ENCODE data around the gene UBA1.

UBA1 gene

GRCh38 chrX:47196098-47196497 lies 2.5 kb downstream of the UBA1 start:
- no peak for DNase-seq (ENCODE audit: low read depth)
- no peak overlapping the region for H3K4me3 ChIP-seq (ENCODE audit: low read depth, low read length)
- TF ChIP-seq, protein P1, sequence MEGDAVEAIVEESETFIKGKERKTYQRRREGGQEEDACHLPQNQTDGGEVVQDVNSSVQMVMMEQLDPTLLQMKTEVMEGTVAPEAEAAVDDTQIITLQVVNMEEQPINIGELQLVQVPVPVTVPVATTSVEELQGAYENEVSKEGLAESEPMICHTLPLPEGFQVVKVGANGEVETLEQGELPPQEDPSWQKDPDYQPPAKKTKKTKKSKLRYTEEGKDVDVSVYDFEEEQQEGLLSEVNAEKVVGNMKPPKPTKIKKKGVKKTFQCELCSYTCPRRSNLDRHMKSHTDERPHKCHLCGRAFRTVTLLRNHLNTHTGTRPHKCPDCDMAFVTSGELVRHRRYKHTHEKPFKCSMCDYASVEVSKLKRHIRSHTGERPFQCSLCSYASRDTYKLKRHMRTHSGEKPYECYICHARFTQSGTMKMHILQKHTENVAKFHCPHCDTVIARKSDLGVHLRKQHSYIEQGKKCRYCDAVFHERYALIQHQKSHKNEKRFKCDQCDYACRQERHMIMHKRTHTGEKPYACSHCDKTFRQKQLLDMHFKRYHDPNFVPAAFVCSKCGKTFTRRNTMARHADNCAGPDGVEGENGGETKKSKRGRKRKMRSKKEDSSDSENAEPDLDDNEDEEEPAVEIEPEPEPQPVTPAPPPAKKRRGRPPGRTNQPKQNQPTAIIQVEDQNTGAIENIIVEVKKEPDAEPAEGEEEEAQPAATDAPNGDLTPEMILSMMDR (IDR thresholded peaks at IDR 0.05; ENCODE audit: control insufficient read depth, extremely low read depth, insufficient read depth), result no peak

- TF ChIP-seq, protein P1 (IDR thresholded peaks at IDR 0.05; ENCODE audit: control insufficient read depth, extremely low read depth, insufficient read depth), result no peak
- no peak for DNase-seq (ENCODE audit: low read depth)
- no peak overlapping the region for H3K4me3 ChIP-seq (ENCODE audit: low read depth, low read length)
These were observed 3.9 kb downstream of the UBA1 start for GRCh38 chrX:47197526-47197925.

DNA sequence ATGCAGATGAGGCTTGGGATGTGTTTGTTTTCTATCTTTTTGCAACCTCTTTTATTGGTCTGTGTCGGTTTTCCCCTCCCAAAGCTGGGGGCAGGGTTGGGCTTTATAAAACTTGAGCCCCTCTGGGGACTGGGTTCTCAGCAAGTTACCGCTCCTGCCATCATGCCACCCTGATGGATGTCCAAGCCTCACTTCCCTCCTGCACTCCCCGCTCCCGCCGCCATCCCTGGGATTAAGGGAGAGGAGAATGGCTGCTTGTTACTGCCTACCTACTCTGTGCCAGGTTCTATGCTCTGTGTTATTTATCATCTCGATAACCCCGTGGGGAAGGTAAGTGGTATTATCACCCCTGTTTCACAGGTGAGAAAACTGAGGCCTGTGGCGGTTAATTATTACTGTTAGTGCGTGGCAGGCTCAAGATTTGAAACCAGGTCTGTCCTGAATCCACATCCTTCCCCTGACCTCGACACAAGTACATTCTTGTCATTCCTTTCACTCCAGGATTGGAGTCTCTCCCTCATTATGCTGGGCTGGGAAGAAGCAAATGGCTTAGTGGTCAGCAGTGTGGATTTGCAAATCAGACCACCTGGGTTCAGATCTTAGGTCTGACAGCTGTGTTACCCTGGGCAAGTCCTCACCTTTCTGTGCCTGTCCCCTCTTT lies 4.5 kb downstream of the UBA1 start:
- no peak overlapping the region for H3K4me3 ChIP-seq (ENCODE audit: low read depth, low read length)
- TF ChIP-seq, protein P1 (IDR thresholded peaks at IDR 0.05; ENCODE audit: control insufficient read depth, extremely low read depth, insufficient read depth), result no peak
- no peak for DNase-seq (ENCODE audit: low read depth)

- TF ChIP-seq, protein P1 (IDR thresholded peaks at IDR 0.05; ENCODE audit: control insufficient read depth, extremely low read depth, insufficient read depth), result no peak
- H3K4me3 ChIP-seq (ENCODE audit: low read depth, low read length), result no peak overlapping the region
- no peak for DNase-seq (ENCODE audit: low read depth)
These were observed 5.1 kb downstream of the UBA1 start for GRCh38 chrX:47198687-47199080.

GRCh38 chrX:47199286-47199685 lies 5.7 kb downstream of the UBA1 start:
- TF ChIP-seq, protein P1 (IDR thresholded peaks at IDR 0.05; ENCODE audit: control insufficient read depth, extremely low read depth, insufficient read depth), result no peak
- no peak for DNase-seq (ENCODE audit: low read depth)
- H3K4me3 ChIP-seq (ENCODE audit: low read depth, low read length), result no peak overlapping the region

DNA sequence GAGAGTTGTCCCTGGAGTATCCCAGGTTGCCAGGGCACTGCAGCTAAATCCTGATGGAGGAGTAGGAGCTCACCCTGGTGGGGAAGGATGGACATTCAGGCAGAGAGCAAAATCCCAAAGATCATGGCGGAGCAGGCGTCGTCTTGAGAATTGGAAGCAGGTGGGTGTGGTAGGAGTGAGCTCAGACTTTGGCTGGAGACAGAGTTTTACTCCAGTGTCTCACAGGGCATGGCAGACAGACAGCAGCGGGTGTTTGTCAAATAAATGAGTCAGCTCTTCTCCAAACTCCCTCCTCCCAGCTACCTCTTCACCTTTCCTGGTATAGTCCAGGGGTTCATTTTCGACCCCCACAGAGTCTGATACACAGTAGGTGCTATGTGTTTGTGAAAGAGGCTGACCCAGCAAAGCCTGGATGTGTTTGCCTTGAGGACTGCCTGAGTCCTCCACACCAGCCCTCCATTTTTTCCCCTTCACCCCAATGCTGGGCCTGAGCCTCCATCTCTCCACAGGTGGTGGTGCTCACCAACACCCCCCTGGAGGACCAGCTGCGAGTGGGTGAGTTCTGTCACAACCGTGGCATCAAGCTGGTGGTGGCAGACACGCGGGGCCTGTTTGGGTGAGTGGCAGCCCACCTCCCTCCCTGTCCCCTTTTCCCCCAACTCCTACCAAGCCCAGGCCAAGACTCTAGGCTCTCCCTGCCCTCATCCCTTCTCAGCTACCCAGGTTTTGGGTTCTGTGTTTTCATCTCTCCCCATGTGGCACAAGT lies 6.9 kb downstream of the UBA1 start:
- TF ChIP-seq, protein P1 (IDR thresholded peaks at IDR 0.05; ENCODE audit: control insufficient read depth, extremely low read depth, insufficient read depth), result peak; percentile 32; the same call in 1 of the 2 replicates
- peak; percentile 62 for DNase-seq (ENCODE audit: low read depth)

More for the DNA sequence above, 6.9 kb downstream of the UBA1 start:
- H3K4me3 ChIP-seq (ENCODE audit: low read depth, low read length), result no peak overlapping the region
